Measurements from ENCODE around the gene CLEC7A.

DNA sequence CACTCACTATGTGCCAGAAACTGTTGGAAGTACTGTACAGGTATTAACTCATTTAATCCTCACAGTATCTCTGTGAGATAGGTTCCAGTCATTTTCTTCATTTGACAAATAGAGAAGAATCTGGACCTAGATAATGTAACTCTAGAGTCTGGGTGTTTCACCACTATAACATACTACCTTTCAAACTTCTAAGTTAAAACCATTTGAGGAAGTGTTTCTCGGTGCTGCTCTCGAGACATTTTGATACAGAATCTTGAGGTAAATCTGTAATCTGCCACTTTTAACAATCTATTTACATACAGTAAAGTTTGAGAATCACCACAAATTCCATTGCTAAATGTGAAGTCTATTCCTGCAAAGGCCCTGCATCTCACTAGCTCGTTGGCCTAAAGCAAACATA, 33.1 kb upstream of the CLEC7A start:
- TF ChIP-seq SUZ12 (IDR thresholded peaks at IDR 0.05) (no peak), SP1 (IDR thresholded peaks at IDR 0.05) (no peak), FOXM1 (IDR thresholded peaks at IDR 0.05; ENCODE audit: borderline replicate concordance) (no peak), FOXK2 (IDR thresholded peaks at IDR 0.05) (no peak), ARNT (IDR thresholded peaks at IDR 0.05) (no peak), BHLHE40 (IDR thresholded peaks at IDR 0.05; ENCODE audit: borderline replicate concordance) (no peak), CTBP1 (IDR thresholded peaks at IDR 0.05; ENCODE audit: borderline replicate concordance) (no peak), ZNF384 (IDR thresholded peaks at IDR 0.05) (no peak), TARDBP (IDR thresholded peaks at IDR 0.05) (no peak)
- TF ChIP-seq, protein P1, sequence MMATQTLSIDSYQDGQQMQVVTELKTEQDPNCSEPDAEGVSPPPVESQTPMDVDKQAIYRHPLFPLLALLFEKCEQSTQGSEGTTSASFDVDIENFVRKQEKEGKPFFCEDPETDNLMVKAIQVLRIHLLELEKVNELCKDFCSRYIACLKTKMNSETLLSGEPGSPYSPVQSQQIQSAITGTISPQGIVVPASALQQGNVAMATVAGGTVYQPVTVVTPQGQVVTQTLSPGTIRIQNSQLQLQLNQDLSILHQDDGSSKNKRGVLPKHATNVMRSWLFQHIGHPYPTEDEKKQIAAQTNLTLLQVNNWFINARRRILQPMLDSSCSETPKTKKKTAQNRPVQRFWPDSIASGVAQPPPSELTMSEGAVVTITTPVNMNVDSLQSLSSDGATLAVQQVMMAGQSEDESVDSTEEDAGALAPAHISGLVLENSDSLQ (IDR thresholded peaks at IDR 0.05), result no peak
